DMS114 treated with DMSO at 0.1 percent for 48 hours (cell line): Measurements from ENCODE around the gene USP48.
"Not testable (repeated sequence)": the region's sequence is repeated elsewhere in the genome, so short reads cannot be mapped to it uniquely, and the experiment has no call there.

ENCODE experiments used
- DNase-seq: peaks from one replicate; lab custom pipeline; 2025; ENCODE audit not compliant: unreplicated experiment; lab: John Stamatoyannopoulos, UW

USP48 gene

GRCh38 chr1:21641967-21642739 lies 140.8 kb downstream of the USP48 start:
- no peak for DNase-seq

DNA sequence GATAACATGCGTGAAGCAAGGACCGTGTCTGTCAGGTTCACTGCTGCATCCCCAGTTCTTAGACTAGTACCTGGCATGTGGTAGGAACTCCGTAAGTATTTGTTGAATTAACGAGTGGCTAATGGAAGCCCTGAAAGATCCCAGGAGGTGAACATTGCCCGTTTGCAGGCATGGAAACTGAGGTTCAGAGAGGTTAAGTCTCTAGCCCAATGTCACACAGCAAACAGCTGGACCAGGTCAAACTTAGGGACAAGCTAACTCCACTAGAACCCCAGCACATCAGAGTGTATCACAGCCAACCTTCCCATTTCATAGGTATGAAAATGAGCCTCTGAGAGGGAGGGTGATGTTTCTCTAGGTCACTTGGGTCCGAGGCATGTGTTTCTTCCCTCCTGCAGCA lies 141.4 kb downstream of the USP48 start:
- no peak for DNase-seq

DNA sequence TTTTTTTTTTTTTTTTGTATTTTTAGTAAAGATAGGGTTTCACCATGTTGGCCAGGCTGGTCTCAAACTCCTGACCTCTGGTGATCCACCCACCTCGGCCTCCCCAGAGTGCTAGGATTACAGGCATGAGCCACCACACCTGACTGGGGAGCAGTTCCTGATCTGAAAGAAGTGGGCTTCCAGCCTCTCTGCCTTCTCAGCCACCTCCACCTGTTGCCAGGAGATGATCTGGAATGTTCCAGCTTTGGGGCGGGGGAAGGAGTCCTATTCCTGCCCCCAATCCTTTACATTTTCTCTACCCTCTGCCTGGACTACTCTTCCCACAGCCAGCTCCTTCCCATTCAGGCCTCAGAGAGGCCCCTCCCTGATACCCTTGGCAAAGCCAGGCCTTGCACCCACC lies 141.9 kb downstream of the USP48 start:
- no peak for DNase-seq

GRCh38 chr1:21640653-21641052 lies 142.3 kb downstream of the USP48 start:
- DNase-seq: no peak

GRCh38 chr1:21639594-21640041 lies 143.3 kb downstream of the USP48 start:
- no peak for DNase-seq

DNA sequence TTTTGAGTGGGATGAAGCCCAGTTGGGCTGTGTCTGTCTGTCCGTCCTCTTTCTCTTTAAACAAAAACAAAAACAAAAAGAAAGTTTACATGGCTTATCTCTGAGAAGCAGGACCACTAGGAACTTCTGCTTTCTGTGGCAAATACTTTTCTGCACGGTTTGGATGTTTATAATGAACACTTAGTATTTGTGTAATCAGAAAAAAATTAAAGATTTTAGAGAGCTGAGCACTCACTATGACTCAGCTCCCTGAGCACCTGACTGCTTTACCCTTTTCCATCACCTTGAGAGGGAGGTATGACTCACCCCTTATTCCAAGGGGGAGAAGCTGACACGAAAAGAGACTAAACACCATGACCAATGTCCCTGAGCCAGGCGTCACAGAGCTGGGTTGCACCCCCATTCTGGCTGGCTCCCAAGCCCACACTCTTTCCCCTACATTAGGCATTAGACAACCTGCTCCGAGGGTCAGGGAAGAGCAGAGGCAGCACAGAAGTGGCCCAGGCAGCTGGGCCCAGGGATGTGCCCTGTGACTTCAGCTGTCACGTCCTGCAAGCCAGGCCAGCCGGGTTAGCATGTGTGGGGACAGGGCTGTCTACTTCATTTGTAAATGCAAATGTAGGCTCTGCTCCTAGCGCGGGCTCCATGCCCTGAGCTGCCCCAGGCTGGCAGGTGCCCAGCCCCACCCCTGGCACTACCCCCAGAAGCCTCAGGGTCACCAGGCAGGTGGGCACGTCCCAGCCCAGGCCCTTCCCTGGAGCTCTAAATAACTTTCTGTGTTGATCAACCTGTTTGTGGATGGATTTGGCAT lies 144.2 kb downstream of the USP48 start:
- no peak for DNase-seq

DNA sequence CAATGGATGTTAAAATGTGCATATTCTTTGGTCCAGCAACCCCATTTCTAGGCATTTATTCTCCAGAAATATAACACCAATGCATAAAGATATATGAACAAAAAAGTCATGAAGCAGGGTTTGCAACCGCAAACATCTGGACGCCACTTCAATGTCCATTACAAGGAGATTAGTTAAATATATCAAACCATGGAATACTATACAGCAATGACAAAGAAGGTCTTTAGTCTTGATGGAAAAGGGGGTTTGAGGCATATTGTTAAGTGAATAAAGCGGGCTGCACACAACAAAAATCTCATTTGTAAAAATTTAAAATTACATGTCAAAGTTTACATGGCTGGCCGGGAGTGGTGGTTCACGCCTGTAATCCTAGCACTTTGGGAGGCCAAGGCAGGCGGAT lies 145.4 kb downstream of the USP48 start:
- no peak for DNase-seq

GRCh38 chr1:21636029-21636428 lies 146.9 kb downstream of the USP48 start:
- DNase-seq: no peak

DNA sequence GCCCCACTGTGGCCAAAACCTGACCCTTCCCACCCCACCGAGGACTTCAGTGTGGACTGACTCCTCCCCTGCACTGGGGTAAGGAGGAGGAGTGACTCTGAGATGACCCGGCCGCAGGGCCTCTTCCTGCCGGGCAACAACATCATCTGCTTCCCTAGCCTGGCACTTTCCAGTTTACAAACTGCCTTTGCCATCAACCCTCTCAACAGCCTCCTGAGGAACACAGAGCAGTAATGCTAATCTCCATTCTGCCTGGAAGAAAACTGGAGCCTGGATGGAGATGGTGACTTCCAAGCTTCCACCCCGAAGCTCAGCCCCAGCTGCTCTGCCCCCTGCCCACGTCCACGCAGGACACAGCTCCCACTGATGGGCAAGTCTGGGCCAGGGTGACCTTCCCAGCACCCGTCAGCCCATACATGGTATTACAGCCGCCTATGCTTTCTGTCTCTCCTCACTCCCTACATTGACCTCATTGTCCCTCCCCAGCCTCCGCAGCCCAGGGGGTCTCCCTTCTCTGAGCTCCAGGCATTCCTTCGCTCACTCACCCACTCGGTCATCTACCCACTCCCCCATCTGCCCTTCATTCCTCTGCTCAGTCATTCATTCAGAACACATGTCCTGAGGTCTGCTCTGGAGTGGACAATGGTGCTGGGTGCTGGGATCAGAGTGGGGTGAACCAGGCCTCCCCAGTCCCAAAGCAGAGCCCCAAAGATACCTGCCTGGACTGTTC lies 148.0 kb downstream of the USP48 start:
- no peak for DNase-seq

- no peak for DNase-seq
Observed at GRCh38 chr1:21633992-21634805, 148.8 kb downstream of the USP48 start.

GRCh38 chr1:21633141-21633755 lies 149.7 kb downstream of the USP48 start:
- DNase-seq: no peak

DNA sequence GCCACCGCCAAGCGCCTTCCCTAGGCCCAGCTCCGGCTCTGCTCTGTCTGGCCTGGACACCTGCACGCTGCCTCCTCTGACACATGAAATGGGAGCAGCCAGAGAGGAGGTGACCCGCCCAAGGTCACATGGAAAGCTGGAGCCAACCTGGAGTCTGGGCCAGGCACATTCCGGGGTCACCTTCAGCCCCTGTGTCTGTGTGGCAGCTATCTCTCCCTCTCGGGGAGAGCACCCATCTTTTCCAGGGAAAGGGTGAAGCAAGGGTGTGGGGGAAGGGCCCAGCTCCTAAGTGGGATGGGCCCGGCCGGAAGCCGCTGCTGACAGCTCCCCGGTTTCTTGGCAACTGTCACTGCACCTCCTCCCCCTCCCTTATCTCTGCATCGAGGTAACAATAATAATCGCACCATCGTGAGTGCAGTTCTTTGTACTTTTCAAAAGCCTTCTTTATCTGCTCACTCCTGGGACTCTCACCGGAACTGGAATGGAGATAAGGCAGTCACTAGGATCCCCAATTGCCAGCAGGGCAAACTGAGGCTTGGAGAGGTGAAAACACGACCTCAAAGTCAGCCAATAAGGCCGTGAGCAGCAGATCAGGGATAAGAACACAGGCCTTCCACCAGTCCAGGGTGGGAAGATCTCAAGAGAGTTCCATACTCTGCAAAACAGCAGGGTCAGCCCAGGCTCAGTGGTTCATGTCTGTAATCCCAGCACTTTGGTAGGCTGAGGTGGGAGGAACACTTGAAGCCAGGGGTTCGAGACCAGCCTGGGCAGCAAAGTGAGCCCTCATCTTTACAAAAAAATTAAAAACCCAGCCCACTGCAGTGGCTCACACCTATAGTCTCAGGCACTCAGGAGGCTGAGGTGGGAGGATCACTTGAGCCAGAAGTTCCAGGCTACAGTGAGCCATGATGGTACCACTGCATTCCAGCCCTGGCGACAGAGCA lies 150.7 kb downstream of the USP48 start:
- no peak for DNase-seq

- not testable (repeated sequence) for DNase-seq
Observed at GRCh38 chr1:21631590-21631943, 151.4 kb downstream of the USP48 start.

DNA sequence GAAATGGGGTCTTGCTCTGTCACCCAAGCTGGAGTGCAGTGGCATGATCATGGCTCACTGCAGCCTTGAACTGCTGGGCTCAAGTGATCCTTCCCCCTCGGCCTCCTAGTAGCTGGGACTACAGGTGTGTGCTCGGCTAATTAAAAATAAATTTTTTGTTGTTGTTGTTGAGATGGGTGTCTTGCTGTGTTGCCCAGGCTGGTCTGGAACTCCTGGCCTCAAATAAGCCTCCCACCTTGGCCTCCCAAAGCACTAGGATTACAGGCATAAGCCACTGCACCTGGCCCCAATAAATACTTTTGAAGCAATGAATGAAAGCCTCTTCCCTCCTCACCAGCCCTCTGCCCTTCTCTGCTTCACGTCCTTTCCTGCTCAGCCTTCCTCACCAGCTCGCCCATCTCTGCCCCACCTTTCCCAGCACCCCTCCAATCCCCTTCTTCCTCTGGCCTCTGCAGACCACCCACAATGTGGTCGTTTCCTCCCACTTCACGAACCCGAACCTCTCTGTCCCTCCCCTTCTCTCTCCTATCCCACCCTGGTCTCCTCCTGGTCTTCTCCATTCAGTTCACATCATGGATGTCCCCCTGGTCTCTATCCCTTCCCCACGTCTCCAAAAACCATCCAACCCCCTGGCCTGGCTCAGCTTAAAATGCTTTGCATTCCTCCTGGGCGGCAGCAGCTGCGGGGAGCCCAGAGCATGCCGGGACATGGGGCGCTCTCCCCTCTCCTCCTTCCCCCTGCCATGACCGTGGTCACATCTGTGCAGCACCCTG lies 152.2 kb downstream of the USP48 start:
- no peak for DNase-seq

- DNase-seq: no peak
Observed at GRCh38 chr1:21629971-21630370, 153.0 kb downstream of the USP48 start.

DNA sequence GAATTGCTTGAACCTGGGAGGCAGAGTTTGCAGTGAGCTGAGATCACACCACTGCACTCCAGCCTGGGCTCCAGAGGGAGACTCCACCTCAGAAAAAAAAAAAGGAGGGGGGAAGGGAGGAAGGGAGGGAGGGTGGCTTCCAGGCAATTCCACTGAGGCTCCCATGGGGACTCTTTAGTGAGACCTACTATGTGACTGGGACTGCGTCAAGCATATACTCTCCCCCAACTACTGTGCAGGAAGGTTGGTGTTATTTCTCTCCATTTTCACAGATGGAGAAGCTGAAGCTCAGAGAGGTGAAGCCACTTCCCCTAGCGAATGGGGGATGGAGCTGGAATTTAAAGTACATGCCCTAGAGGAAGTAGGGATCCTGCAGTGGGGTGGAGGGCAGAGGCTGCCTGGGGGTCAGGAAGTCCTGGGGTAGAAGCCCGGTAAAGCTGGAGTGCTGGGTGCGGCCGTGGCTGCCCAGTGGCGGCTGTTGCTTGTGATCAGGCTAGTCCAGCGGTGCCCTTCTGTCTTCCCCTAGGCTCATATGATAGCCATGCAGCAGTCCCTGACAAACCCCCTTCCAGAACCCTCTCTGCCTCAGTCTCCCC lies 154.1 kb downstream of the USP48 start:
- no peak for DNase-seq
